ENCODE results near the gene LCN6.
"Not testable (repeated sequence)": the region's sequence is repeated elsewhere in the genome, so short reads cannot be mapped to it uniquely, and the experiment has no call there.

DNA sequence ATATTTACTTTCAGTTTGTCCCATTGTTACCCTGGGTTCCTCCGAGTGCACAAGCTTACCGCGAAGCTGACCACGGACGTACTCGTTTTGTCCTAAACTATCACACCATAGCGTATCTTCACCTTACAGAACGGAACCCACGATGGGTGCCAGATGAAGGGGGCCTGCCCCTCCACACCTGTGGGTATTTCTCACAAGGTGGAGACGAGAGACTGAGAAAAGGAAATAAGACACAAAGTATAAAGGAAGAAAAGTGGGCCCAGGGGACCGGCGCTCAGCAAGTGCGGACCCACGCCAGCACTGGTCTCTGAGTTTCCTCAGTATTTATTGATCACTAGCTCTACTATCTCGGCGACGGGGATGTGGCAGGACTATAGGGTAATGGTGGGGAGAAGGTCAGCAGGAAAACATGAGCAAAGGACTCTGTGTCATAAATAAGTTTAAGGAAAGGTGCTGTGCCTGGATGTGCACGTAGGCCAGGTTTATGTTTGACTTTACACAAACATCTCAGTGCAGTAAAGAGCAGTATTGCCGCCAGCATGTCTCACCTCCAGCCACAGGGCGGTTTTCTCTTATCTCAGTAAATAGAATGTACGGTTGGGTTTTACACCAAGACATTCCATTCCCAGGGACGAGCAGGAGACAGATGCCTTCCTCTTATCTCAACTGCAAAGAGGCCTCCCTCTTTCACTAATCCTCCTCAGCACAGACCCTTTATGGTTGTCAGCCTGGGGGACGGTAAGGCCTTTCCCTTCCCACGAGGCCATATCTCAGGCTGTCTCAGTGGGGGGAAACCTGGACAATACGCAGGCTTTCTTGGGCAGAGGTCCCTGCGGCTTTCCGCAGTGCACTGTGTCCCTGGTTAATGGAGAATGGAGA lies 40.6 kb upstream of the LCN6 start:
- TF ChIP-seq, protein P1, sequence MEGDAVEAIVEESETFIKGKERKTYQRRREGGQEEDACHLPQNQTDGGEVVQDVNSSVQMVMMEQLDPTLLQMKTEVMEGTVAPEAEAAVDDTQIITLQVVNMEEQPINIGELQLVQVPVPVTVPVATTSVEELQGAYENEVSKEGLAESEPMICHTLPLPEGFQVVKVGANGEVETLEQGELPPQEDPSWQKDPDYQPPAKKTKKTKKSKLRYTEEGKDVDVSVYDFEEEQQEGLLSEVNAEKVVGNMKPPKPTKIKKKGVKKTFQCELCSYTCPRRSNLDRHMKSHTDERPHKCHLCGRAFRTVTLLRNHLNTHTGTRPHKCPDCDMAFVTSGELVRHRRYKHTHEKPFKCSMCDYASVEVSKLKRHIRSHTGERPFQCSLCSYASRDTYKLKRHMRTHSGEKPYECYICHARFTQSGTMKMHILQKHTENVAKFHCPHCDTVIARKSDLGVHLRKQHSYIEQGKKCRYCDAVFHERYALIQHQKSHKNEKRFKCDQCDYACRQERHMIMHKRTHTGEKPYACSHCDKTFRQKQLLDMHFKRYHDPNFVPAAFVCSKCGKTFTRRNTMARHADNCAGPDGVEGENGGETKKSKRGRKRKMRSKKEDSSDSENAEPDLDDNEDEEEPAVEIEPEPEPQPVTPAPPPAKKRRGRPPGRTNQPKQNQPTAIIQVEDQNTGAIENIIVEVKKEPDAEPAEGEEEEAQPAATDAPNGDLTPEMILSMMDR (conservative IDR thresholded peaks at IDR 0.05; ENCODE audit: low read length): not testable (repeated sequence)
- not testable (repeated sequence) for TF ChIP-seq EZH2phosphoT487 (IDR thresholded peaks at IDR 0.05; ENCODE audit: borderline replicate concordance)

Data from Loucy (cell line).